Liver (tissue), 9 donors: ENCODE data around the gene RECQL5. TPM values are rescaled to one million over a fixed set of nuclear protein-coding genes. Genes with fewer than 3 reads are reported as not detected.

ENCODE experiments used
- DNase-seq: peaks from one replicate; pipeline ENCODE4 v3.0.0-alpha.2; 2017; ENCODE audit warnings: low spot score
- H3K27ac ChIP-seq, 2 donors: one replicate each; pipeline ENCODE4 v1.7.0; 2013; ENCODE audit warnings: inconsistent platforms in 2 of 2, low read length in 2 of 2, control low read depth in 1 of 2, low read depth in 1 of 2, mild to moderate bottlenecking in 1 of 2
- H3K27me3 ChIP-seq, 4 donors: one replicate each; pipeline versions ENCODE4 v1.6.1 to v1.7.0; 2013; ENCODE audit warnings: low read length in 3 of 4, inconsistent platforms in 1 of 4, mild to moderate bottlenecking in 1 of 4, moderate library complexity in 1 of 4; ENCODE audit not compliant: control insufficient read depth in 4 of 4, insufficient read depth in 4 of 4
- H3K36me3 ChIP-seq, 4 donors: one replicate each; pipeline versions ENCODE4 v1.6.1 to v1.7.0; 2013; ENCODE audit warnings: low read length in 3 of 4, mild to moderate bottlenecking in 3 of 4, low read depth in 1 of 4, moderate library complexity in 1 of 4; ENCODE audit not compliant: control insufficient read depth in 4 of 4, insufficient read depth in 3 of 4
- H3K4me1 ChIP-seq, 4 donors: one replicate each; pipeline versions ENCODE4 v1.6.1 to v1.7.0; 2013; ENCODE audit warnings: low read length in 3 of 4, mild to moderate bottlenecking in 3 of 4, moderate library complexity in 1 of 4; ENCODE audit not compliant: control insufficient read depth in 4 of 4, insufficient read depth in 4 of 4
- H3K4me3 ChIP-seq, 3 donors: one replicate each; pipeline versions ENCODE4 v1.6.1 to v1.7.0; 2013; ENCODE audit warnings: low read length in 3 of 3, control low read depth in 1 of 3, low read depth in 1 of 3, mild to moderate bottlenecking in 1 of 3
- H3K9ac ChIP-seq, 2 donors: one replicate each; pipeline ENCODE4 v1.7.0; 2013; ENCODE audit warnings: low read length in 2 of 2, mild to moderate bottlenecking in 2 of 2, moderate library complexity in 2 of 2, control low read depth in 1 of 2, low read depth in 1 of 2
- H3K9me3 ChIP-seq, 4 donors: one replicate each; pipeline versions ENCODE4 v1.6.1 to v1.7.0; 2013; ENCODE audit warnings: low read length in 3 of 4; ENCODE audit not compliant: control insufficient read depth in 4 of 4
- CTCF ChIP-seq: fragments of 150-350 bp; IDR thresholded peaks from 2 replicates; pipeline ENCODE4 v1.5.1; 2017; ENCODE audit warnings: improper control_type of control experiment, low read depth, low read length; ENCODE audit not compliant: missing input control
- EGR1 ChIP-seq, 2 donors: IDR thresholded peaks; 2 replicates each; pipeline ENCODE4 v1.6.1; 2016 to 2018; ENCODE audit warnings: antibody characterized with exemption in 2 of 2, low read depth in 2 of 2
- FOXA1 ChIP-seq: IDR thresholded peaks from 2 replicates; pipeline ENCODE4 v1.6.1; 2016; ENCODE audit warnings: antibody characterized with exemption
- FOXA2 ChIP-seq: IDR thresholded peaks from 2 replicates; pipeline ENCODE4 v1.6.1; 2016; ENCODE audit warnings: antibody characterized with exemption
- GABPA ChIP-seq, 2 donors: IDR thresholded peaks in 1 of 2; conservative IDR thresholded peaks in 1 of 2; 2 replicates each; pipeline ENCODE4 v1.6.1; 2016; ENCODE audit warnings: antibody characterized with exemption in 2 of 2, mild to moderate bottlenecking in 1 of 2, moderate library complexity in 1 of 2
- JUND ChIP-seq, 2 donors: IDR thresholded peaks; 2 replicates each; pipeline ENCODE4 v1.6.1; 2016; ENCODE audit warnings: antibody characterized with exemption in 2 of 2
- MAX ChIP-seq: IDR thresholded peaks from 2 replicates; pipeline ENCODE4 v1.6.1; 2016; ENCODE audit warnings: antibody characterized with exemption
- NR2F2 ChIP-seq: IDR thresholded peaks from 2 replicates; pipeline ENCODE4 v1.6.1; 2016; ENCODE audit warnings: antibody characterized with exemption
- RAD21 ChIP-seq, 2 donors: IDR thresholded peaks; 2 replicates each; pipeline ENCODE4 v1.6.1; 2016; ENCODE audit warnings: antibody characterized with exemption in 2 of 2, mild to moderate bottlenecking in 2 of 2
- REST ChIP-seq: IDR thresholded peaks from 2 replicates; pipeline ENCODE4 v1.6.1; 2016; ENCODE audit warnings: antibody characterized with exemption, mild to moderate bottlenecking
- RXRA ChIP-seq, 2 donors: IDR thresholded peaks; 2 replicates each; pipeline ENCODE4 v1.6.1; 2017 to 2018; ENCODE audit warnings: antibody characterized with exemption in 2 of 2, mild to moderate bottlenecking in 1 of 2
- SP1 ChIP-seq: IDR thresholded peaks from 2 replicates; pipeline ENCODE4 v1.6.1; 2018; ENCODE audit warnings: antibody characterized with exemption, mild to moderate bottlenecking
- TAF1 ChIP-seq: conservative IDR thresholded peaks from 2 replicates; pipeline ENCODE4 v1.6.1; 2016; ENCODE audit warnings: antibody characterized with exemption, mild to moderate bottlenecking
- YY1 ChIP-seq: IDR thresholded peaks from 2 replicates; pipeline ENCODE4 v1.6.1; 2016; ENCODE audit warnings: antibody characterized with exemption, mild to moderate bottlenecking
- WGBS: extraction: QIAGEN DNeasy Blood & Tissue Kit; methylation state at CpG from one replicate; pipeline ENCODE4 v1.1.7; 2013; 5-methylcytosine and 5-hydroxymethylcytosine counted together
- polyA plus RNA-seq, 2 donors: library from polyadenylated mRNA; stranded (reverse) in 1 of 2; unstranded in 1 of 2; fragments of 200-250 nt in 1 of 2; fragments of >200 nt in 1 of 2; fragmentation: Nextera tagmentation in 1 of 2; extraction: Ambion mirVana in 1 of 2; gene quantifications; one replicate each; pipeline versions ENCODE4 v1.2.1 to v1.2.3, GENCODE V29; 2013 to 2015
- total RNA-seq, 2 donors: library from RNA; depleted of rRNA; stranded (reverse); fragments of >200 nt; gene quantifications; one replicate each; pipeline ENCODE4 v1.2.3, GENCODE V29; 2014
- TF ChIP-seq, protein P1 (sequence below): IDR thresholded peaks from 2 replicates; pipeline ENCODE4 v1.6.1; 2016; ENCODE audit warnings: antibody characterized with exemption
- donor health status: healthy.
- donor health status: healthy.
- donor health status: healthy.
- donor health status: healthy.
- donor health status: healthy.

Gene RECQL5
- total and polyA plus RNA-seq, 4 donors: 8.3 to 15.1 (median 11.5) TPM

GRCh38 chr17:75640556-75641119 is 26.3 kb downstream of the RECQL5 start:
- H3K27me3 ChIP-seq: no peaks in the 10 kb centered on the region
- DNase-seq: no peak
- H3K4me1 ChIP-seq: peaks cover 0 to 3% (median 2%) of the 10 kb centered on the region in 4 donors
- 98% methylated on average over 13 of the region's 13 CpGs for WGBS
- H3K27ac ChIP-seq: no peak overlapping the region
- H3K9ac ChIP-seq: no peak overlapping the region
- no peak overlapping the region for H3K4me3 ChIP-seq
- no peaks in the 10 kb centered on the region for H3K9me3 ChIP-seq
- TF ChIP-seq CTCF (no peak), RAD21 (IDR thresholded peaks at IDR 0.05) (no peak), EGR1 (IDR thresholded peaks at IDR 0.05; ENCODE audit: low read depth in 2 of 2) (no peak), YY1 (no peak), SP1 (no peak), FOXA2 (no peak), REST (no peak), TAF1 (no peak), MAX (no peak), GABPA (IDR thresholded peaks at IDR 0.05 in 1 of 2, conservative IDR thresholded peaks at IDR 0.05 in 1 of 2) (no peak), JUND (IDR thresholded peaks at IDR 0.05) (no peak), NR2F2 (no peak), RXRA (IDR thresholded peaks at IDR 0.05) (no peak), FOXA1 (no peak)
- TF ChIP-seq, protein P1, sequence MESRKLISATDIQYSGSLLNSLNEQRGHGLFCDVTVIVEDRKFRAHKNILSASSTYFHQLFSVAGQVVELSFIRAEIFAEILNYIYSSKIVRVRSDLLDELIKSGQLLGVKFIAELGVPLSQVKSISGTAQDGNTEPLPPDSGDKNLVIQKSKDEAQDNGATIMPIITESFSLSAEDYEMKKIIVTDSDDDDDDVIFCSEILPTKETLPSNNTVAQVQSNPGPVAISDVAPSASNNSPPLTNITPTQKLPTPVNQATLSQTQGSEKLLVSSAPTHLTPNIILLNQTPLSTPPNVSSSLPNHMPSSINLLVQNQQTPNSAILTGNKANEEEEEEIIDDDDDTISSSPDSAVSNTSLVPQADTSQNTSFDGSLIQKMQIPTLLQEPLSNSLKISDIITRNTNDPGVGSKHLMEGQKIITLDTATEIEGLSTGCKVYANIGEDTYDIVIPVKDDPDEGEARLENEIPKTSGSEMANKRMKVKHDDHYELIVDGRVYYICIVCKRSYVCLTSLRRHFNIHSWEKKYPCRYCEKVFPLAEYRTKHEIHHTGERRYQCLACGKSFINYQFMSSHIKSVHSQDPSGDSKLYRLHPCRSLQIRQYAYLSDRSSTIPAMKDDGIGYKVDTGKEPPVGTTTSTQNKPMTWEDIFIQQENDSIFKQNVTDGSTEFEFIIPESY: no peak
- peaks cover 0 to 9% (median 2%) of the 10 kb centered on the region in 4 donors for H3K36me3 ChIP-seq
